ENCODE measurements around the gene KDM4C. TPM values are rescaled to one million over a fixed set of nuclear protein-coding genes. Genes with fewer than 3 reads are reported as not detected.
A peak's percentile ranks its signal among the peaks of the same experiment; 100 is the strongest.

KDM4C gene
- total RNA-seq, 2 donors from 2014 or later, result 46.6 to 70.9 TPM

DNA sequence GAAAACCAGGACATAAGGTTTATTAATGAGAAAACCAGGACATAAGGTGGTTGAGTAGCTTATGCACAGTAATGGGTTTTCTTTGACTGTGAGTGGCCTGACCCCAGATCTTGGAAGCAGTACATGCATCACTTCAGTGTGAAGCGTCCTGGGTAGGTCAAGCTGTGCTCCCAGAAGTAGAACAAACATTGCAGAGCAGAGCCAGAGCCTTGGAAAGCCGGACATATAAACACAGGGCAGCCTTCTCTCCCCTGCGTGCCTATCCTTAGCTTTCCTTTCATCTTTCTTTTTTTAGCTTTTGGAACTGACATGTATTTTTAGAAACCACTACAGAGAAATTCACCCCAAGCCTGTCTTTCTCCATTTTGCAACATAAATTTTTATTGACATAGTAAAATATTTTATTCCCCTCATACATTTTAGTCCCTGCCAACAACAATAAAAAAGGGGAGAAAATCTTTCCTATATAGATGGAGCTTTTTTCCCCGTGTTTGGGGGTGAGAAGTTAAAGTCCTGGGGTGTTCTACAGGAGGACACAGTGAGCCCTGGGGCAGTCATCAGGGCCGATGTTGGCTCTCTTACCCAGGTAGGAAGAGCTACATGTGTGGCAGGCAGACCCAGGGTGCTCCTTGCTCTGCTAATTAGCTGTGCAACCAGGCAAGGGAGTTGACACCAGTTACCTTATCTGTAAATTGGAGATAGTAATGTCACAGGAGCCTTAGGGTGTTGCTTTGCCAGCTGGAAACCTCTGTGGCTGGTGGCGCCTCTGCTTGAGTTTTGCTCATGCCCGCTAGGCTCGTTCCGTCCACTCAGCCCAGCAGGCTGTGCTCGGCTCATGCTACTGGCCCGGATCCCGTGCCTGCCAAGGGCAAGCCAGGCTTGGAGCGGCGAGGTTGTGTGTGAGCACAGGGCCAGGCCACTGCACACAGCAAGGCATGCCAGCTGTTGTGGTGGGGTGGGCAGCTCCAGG is 389.6 kb downstream of the KDM4C start:
- Mint-ChIP-seq H3K27me3 (no peaks in the 10 kb centered on the region), H3K9me3 (no peaks in the 10 kb centered on the region), H3K36me3 (ENCODE audit: low read depth) (peaks cover 43% of the 10 kb centered on the region), H3K4me1 (peaks cover 12% of the 10 kb centered on the region), H3K27ac (peak overlapping the region; percentile 4), H3K4me3 (no peak overlapping the region)
- no peak for ATAC-seq (replicated peaks)

DNA sequence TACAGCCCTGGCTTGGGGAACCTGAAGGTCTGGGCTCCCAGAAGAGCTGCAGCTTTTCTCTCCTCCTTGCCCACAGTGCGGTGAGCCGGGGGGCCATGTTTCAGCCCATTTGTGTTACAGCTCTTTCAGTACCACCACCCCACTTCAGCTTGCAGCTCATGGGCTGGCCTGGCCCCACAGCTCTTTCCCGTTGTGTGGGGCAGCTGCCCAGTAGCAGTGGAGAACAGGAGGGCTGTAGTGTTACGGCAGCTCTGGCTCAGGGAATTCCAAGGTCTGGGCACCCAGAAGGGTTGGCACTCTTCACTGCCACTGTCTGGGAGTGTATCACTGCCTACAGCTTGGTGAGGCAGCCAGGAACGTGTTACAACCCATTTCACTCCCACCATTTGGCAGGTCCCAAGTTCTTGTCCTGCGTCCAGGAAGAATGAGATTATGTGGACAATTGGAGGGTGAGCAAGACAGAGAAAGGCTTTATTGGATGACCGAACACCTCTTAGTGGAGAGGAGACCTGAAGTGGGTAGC is 390.5 kb downstream of the KDM4C start:
- H3K4me3 Mint-ChIP-seq, result no peak overlapping the region
- peaks cover 12% of the 10 kb centered on the region for H3K4me1 Mint-ChIP-seq
- H3K9me3 Mint-ChIP-seq, result no peaks in the 10 kb centered on the region
- peaks cover 52% of the 10 kb centered on the region for H3K36me3 Mint-ChIP-seq (ENCODE audit: low read depth)
- no peaks in the 10 kb centered on the region for H3K27me3 Mint-ChIP-seq
- no peak overlapping the region for H3K27ac Mint-ChIP-seq
- no peak for ATAC-seq (replicated peaks)

- Mint-ChIP-seq H3K27me3 (no peaks in the 10 kb centered on the region), H3K36me3 (ENCODE audit: low read depth) (peaks cover 55% of the 10 kb centered on the region), H3K4me1 (peaks cover 12% of the 10 kb centered on the region), H3K27ac (peak overlapping the region; percentile 65), H3K9me3 (no peaks in the 10 kb centered on the region), H3K4me3 (peak overlapping the region; percentile 21)
- ATAC-seq (replicated peaks), result no peak
Measured at GRCh38 chr9:7149258-7149657, 391.5 kb downstream of the KDM4C start.

- Mint-ChIP-seq H3K9me3 (no peaks in the 10 kb centered on the region), H3K4me3 (peak overlapping the region; percentile 21), H3K27ac (peak overlapping the region; percentile 65), H3K4me1 (peaks cover 12% of the 10 kb centered on the region), H3K27me3 (no peaks in the 10 kb centered on the region), H3K36me3 (ENCODE audit: low read depth) (peaks cover 46% of the 10 kb centered on the region)
- no peak for ATAC-seq (replicated peaks)
Measured at GRCh38 chr9:7150153-7150890, 392.5 kb downstream of the KDM4C start.

DNA sequence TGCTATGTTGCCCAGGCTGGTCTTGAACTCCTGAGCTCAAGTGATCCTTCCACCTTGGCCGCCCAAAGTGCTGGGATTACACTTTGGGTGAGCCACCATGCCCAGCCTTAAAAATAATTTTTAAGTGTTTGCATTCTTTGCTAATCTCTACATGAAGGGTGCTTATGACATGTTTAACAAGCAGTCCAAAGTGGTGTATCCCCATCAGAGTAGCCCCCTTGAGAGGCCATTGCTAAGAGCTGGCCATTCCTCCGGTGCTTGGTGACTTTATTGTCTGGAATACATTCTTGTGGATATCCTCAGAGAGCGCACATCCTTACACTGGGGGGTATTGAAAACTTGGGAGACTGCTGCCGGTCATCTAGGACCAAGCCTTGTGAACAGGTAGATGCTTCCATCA is 395.4 kb downstream of the KDM4C start:
- Mint-ChIP-seq H3K27me3 (no peaks in the 10 kb centered on the region), H3K27ac (no peak overlapping the region), H3K4me1 (peaks cover 8% of the 10 kb centered on the region), H3K36me3 (ENCODE audit: low read depth) (peaks cover 30% of the 10 kb centered on the region), H3K4me3 (no peak overlapping the region), H3K9me3 (no peaks in the 10 kb centered on the region)
- no peak for ATAC-seq (replicated peaks)

GRCh38 chr9:7153566-7153965 is 395.8 kb downstream of the KDM4C start:
- H3K27ac Mint-ChIP-seq, result no peak overlapping the region
- H3K4me1 Mint-ChIP-seq, result peaks cover 12% of the 10 kb centered on the region
- no peak overlapping the region for H3K4me3 Mint-ChIP-seq
- H3K27me3 Mint-ChIP-seq, result no peaks in the 10 kb centered on the region
- peaks cover 34% of the 10 kb centered on the region for H3K36me3 Mint-ChIP-seq (ENCODE audit: low read depth)
- ATAC-seq (replicated peaks), result no peak
- no peaks in the 10 kb centered on the region for H3K9me3 Mint-ChIP-seq

- H3K36me3 Mint-ChIP-seq (ENCODE audit: low read depth), result peaks cover 38% of the 10 kb centered on the region
- ATAC-seq (replicated peaks), result no peak
- no peak overlapping the region for H3K4me3 Mint-ChIP-seq
- no peaks in the 10 kb centered on the region for H3K9me3 Mint-ChIP-seq
- no peaks in the 10 kb centered on the region for H3K27me3 Mint-ChIP-seq
- peaks cover 16% of the 10 kb centered on the region for H3K4me1 Mint-ChIP-seq
- no peak overlapping the region for H3K27ac Mint-ChIP-seq
Measured at GRCh38 chr9:7154003-7154619, 396.3 kb downstream of the KDM4C start.

GRCh38 chr9:7154650-7155049 is 396.9 kb downstream of the KDM4C start:
- Mint-ChIP-seq H3K4me1 (peaks cover 15% of the 10 kb centered on the region), H3K36me3 (ENCODE audit: low read depth) (peaks cover 44% of the 10 kb centered on the region), H3K9me3 (no peaks in the 10 kb centered on the region), H3K27ac (no peak overlapping the region), H3K4me3 (no peak overlapping the region), H3K27me3 (no peaks in the 10 kb centered on the region)
- no peak for ATAC-seq (replicated peaks)

- no peak for ATAC-seq (replicated peaks)
- Mint-ChIP-seq H3K27me3 (no peaks in the 10 kb centered on the region), H3K27ac (peak overlapping the region; percentile 31), H3K9me3 (no peaks in the 10 kb centered on the region), H3K36me3 (ENCODE audit: low read depth) (peaks cover 68% of the 10 kb centered on the region), H3K4me3 (no peak overlapping the region), H3K4me1 (peaks cover 14% of the 10 kb centered on the region)
Measured at GRCh38 chr9:7161469-7161868, 403.7 kb downstream of the KDM4C start.

GRCh38 chr9:7163932-7164331 is 406.2 kb downstream of the KDM4C start:
- H3K27ac Mint-ChIP-seq, result no peak overlapping the region
- peaks cover 70% of the 10 kb centered on the region for H3K36me3 Mint-ChIP-seq (ENCODE audit: low read depth)
- H3K9me3 Mint-ChIP-seq, result no peaks in the 10 kb centered on the region
- H3K4me3 Mint-ChIP-seq, result no peak overlapping the region
- H3K4me1 Mint-ChIP-seq, result peaks cover 8% of the 10 kb centered on the region
- ATAC-seq (replicated peaks), result no peak
- H3K27me3 Mint-ChIP-seq, result no peaks in the 10 kb centered on the region

DNA sequence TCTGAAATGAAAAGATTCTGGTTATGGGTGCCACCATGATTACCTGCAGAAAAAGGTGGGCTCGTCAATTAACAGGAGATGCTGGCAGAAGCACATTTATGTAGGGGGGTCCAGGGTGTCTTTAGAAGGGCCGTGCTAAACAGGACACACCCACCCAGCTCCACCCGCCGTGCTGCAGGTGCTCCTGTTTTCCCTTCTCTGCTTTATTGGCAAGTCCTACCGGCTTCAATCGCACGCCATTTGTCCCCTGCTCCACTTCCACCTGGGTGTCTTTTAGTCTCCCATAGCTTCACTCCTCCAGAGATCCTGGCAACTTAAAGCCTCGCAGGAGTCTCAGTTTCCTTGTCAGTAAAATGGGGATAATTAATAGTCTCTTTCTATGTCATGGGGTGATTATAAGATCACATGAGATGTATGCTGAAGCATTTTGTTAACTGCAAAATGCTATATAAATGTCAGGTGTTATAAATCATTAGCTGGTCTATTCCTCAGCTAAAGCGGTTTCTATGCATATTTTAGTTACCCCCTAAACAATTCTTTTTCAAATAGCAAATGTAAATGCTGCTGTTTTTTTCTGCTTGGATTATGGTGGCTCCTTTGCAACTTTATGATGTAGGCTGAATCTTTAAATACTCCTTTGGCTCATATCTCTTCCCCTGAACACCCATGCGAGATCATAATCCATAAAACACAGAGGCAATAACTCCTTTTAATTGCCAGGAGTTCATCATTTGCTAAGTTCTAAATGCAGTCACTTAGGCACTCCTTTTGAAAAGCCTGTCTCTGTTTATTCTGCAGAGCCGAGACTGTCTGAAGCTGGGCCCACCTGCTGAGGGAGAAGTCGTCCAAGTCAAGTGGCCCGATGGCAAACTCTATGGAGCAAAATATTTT is 406.9 kb downstream of the KDM4C start:
- Mint-ChIP-seq H3K27ac (no peak overlapping the region), H3K4me1 (peaks cover 4% of the 10 kb centered on the region), H3K9me3 (no peaks in the 10 kb centered on the region), H3K27me3 (no peaks in the 10 kb centered on the region), H3K36me3 (ENCODE audit: low read depth) (peaks cover 68% of the 10 kb centered on the region), H3K4me3 (no peak overlapping the region)
- ATAC-seq (replicated peaks), result no peak

- no peak overlapping the region for H3K27ac Mint-ChIP-seq
- H3K4me1 Mint-ChIP-seq, result no peaks in the 10 kb centered on the region
- no peak overlapping the region for H3K4me3 Mint-ChIP-seq
- ATAC-seq (replicated peaks), result no peak
- peaks cover 68% of the 10 kb centered on the region for H3K36me3 Mint-ChIP-seq (ENCODE audit: low read depth)
- no peaks in the 10 kb centered on the region for H3K9me3 Mint-ChIP-seq
- H3K27me3 Mint-ChIP-seq, result no peaks in the 10 kb centered on the region
Measured at GRCh38 chr9:7165331-7165975, 407.7 kb downstream of the KDM4C start.

- ATAC-seq (replicated peaks), result no peak
- Mint-ChIP-seq H3K4me3 (no peak overlapping the region), H3K4me1 (no peaks in the 10 kb centered on the region), H3K27ac (no peak overlapping the region), H3K9me3 (no peaks in the 10 kb centered on the region), H3K36me3 (ENCODE audit: low read depth) (peaks cover 73% of the 10 kb centered on the region), H3K27me3 (no peaks in the 10 kb centered on the region)
Measured at GRCh38 chr9:7166074-7166473, 408.3 kb downstream of the KDM4C start.
